GM10266 (cell line): Measurements from ENCODE around the gene C16orf90.
"Not testable (repeated sequence)": the region's sequence is repeated elsewhere in the genome, so short reads cannot be mapped to it uniquely, and the experiment has no call there.

Experiments used
- DNase-seq: peaks from one replicate; pipeline ENCODE4 v3.0.0; 2012; ENCODE audit errors: extremely low spot score
- TF ChIP-seq, protein P1 (sequence below): IDR thresholded peaks from 2 replicates; pipeline ENCODE4 v1.5.1; 2012; ENCODE audit warnings: mild to moderate bottlenecking, low read depth; ENCODE audit not compliant: control insufficient read depth, insufficient read depth; ENCODE audit errors: missing control alignments

C16orf90 gene

DNA sequence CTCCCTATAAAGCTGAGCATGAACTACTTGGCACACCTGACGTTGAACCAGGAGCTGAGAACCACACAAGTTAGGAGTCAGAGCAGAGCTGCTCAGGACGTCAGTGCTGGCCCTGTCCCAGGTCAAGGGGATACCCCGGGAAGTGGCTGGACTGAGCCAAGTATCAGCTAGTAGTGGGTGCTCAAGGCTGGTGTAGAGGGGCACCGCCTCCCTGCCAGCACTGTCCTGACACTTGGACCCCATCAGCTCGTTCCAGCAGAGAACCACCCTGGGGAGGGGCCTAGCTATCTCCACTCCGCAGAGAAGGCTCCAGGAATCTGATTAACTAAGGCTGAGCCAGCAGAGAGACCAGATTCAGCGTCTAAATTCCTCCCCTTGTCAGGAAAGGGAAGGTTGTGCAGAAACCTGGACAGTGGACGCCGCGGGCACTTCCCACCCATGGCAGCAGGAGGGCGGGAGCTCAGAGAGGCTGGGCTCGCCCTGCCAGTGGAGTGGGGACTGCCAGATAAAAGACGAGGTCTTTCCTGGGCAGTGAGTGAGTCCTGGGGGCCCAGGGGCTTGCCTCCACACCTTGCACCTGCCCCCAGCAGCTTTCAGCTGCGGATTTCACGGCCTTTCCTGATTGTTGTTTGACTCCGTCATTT is 21.0 kb downstream of the C16orf90 start:
- TF ChIP-seq, protein P1, sequence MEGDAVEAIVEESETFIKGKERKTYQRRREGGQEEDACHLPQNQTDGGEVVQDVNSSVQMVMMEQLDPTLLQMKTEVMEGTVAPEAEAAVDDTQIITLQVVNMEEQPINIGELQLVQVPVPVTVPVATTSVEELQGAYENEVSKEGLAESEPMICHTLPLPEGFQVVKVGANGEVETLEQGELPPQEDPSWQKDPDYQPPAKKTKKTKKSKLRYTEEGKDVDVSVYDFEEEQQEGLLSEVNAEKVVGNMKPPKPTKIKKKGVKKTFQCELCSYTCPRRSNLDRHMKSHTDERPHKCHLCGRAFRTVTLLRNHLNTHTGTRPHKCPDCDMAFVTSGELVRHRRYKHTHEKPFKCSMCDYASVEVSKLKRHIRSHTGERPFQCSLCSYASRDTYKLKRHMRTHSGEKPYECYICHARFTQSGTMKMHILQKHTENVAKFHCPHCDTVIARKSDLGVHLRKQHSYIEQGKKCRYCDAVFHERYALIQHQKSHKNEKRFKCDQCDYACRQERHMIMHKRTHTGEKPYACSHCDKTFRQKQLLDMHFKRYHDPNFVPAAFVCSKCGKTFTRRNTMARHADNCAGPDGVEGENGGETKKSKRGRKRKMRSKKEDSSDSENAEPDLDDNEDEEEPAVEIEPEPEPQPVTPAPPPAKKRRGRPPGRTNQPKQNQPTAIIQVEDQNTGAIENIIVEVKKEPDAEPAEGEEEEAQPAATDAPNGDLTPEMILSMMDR = no peak
- no peak for DNase-seq

DNA sequence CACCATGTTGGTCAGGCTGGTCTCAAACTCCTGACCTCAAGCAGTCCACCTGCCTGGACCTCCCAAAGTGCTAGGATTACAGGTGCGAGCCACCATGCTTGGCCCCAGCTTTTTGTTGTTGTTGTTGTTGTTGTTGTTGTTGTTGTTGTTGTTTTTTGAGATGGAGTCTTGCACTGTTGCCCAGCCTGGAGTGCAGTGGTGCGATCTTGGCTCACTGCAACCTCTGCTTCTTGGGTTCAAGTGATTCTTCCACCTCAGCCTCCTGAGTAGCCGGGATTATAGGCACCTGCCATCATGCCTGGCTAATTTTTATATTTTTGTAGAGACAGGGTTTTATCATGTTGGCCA is 21.7 kb downstream of the C16orf90 start:
- not testable (repeated sequence) for DNase-seq

DNA sequence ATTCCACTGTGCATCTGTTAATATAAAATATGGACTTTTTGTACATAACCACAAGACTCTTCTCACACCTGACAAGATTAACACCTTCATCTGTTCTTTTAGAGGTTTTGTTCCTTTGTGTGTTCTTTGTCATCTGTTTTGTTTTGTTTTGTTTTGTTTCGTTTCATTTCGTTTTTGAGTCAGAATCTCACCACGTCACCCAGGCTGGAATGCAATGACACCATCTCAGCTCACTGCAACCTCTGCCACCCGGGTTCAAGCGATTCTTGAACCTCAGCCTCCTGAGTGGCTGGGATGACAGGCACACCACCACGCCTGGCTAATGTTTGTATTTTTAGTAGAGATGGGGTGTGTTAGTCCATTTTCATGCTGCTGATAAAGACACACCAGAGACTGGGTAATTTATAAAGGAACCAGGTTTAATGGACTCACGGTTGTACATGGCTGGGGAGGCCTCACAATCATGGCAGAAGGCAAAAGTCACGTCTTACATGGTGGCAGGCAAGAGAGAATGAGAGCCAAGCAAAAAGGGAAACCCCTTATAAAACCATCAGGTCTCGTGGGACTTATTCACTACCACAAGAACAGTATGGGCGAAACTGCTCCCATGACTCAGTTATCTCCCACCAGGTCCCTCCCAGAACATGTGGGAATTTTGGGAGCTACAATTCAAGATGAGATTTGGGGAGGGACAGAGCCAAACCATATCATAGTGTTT is 22.3 kb downstream of the C16orf90 start:
- DNase-seq = no peak
- TF ChIP-seq, protein P1 = no peak

DNA sequence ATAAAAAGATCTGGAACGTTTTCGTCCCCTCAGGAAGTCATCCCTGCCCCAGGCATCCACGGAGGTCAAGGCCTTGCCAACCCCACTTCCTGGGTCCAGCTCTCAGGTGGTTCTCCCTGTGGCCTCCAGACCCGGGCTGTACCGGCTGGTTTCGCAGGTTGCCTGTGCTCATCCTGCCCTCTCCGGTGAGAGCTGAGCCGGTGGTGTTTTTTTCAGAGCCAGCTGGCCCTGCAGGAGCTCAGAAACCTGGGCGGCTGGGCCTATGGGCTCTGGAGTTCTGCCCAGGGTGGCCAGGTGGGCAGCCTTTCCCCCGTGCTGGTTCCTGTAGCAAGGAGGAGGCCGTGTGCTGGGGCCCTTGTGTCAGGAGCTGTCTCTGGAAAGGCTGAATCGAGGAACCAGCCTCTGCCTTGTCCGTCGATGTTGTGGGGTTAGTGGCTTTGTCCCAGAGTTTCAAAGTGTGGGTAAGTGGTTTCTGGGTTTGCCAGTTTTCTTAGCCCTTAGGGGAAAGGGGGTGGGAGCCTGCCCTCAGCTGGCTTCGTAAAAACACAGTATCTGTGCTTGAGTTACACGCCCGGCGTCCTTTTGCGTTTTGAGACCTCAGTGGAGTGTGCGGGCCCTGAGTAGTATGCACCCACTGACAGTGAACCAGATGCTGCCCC is 23.6 kb downstream of the C16orf90 start:
- no peak for DNase-seq
- TF ChIP-seq, protein P1 = no peak

DNA sequence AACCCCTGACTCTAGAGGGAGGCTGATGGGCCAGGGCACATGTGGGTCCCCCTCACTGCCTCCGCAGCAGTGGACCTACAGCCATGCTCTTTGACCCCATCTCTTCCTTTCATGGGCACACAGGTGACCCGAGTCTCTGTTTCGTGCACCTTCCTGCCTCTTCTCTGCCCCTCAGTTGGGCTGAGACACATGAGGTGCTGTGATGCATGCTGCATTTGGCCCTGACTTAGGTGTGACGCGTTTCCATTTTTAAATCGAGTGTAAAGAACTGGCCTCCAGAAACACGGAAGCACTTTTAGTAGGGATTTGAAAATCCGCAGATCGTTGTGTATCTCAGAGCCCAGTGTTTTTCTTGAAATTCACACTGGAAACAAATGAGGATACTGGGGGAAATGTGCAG is 24.6 kb downstream of the C16orf90 start:
- no peak for DNase-seq
- TF ChIP-seq, protein P1 = no peak

DNA sequence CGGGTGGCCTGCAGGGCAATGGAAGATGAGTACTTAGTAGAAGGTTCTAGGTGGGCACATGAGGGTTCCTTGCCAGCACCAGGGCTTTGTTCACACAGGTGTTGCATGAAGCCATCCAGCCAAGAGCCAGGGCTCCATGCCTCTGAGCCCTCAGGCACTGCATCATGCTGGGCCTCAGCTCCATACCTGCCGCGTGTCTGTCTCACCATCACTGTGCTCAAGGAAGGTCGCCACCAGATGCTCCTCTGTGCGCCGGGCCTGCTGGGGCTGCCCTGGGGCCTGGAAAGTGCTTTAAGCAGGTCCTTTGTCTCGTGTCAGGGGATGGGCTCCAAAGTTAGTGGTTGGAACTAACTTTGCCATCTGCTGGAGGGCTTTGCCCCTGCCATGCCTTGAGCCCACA is 25.6 kb downstream of the C16orf90 start:
- DNase-seq = no peak
- TF ChIP-seq, protein P1 = no peak

DNA sequence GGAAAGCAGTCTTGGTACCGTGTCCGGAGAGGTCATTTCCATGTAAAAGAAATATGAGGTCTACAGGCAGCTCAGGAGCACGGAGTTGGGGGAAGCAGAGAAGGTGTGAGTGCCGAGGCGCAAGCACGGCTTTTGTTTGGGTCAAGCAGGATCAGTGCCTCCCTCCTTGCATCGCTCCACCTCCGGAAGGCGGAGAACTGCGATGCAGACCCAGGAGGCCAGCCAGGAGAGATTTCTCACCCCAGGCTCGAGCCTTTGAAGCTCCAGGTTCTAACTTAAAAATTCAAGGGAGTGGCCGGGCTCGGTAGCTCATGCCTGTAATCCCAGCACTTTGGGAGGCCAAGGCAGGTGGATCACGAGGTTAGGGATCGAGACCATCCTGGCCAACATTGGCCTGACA is 26.8 kb downstream of the C16orf90 start:
- TF ChIP-seq, protein P1 = no peak
- DNase-seq = no peak
